Anterior cingulate cortex (tissue), 58 donors: ENCODE measurements around the gene LOXL1.

ENCODE experiments used
- DNase-seq, 58 donors: peaks; one replicate each; lab custom pipeline; 2025; lab: John Stamatoyannopoulos, UW

LOXL1 gene, protein sequence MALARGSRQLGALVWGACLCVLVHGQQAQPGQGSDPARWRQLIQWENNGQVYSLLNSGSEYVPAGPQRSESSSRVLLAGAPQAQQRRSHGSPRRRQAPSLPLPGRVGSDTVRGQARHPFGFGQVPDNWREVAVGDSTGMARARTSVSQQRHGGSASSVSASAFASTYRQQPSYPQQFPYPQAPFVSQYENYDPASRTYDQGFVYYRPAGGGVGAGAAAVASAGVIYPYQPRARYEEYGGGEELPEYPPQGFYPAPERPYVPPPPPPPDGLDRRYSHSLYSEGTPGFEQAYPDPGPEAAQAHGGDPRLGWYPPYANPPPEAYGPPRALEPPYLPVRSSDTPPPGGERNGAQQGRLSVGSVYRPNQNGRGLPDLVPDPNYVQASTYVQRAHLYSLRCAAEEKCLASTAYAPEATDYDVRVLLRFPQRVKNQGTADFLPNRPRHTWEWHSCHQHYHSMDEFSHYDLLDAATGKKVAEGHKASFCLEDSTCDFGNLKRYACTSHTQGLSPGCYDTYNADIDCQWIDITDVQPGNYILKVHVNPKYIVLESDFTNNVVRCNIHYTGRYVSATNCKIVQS

GRCh38 chr15:73926219-73927002, at the start of gene LOXL1:
LOXL1 (plus strand) TSS chr15:73926462; CDS start chr15:73926784, 322 bp downstream.
- DNase-seq, result peak in 36 of 58 donors; percentile 7 to 61 (median 26)

- DNase-seq, result no peak
These were observed 46.8 kb upstream of the LOXL1 start for GRCh38 chr15:73879426-73879825.

DNA sequence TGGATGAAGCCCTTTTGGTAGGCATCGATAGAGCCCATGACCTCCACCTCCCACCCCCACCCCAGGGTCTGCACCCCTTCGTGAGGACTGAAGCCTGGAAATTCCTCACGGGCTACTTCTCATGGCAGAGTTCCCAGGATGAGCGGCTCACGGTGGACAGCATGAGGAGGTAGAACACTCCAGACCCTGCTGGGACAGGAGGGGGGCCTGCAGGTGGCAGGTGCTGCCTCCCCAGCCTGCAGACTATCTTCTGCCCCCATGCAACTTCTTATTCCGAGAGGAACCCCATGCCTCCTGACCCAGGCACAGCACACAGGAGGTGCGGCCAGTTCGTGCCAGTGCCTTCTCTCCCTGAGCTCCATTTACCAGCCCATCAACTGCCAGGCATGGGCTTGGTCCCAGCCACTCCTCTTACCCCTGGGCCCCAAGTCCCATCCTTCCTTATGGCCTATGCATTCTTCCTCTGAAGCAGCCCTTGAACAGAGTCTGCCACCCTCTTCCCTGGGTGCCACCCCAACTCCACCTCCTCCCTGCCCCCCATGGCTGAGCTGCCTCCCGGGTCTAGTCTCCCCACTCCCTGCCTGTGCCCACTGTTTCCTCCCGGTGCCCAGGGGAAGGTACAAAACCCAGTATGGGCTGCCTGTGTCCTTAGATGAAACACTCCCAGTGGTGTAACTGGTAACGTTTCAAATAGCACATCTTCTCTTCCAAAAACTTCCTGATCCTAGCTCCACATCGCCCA, 44.5 kb upstream of the LOXL1 start:
- no peak for DNase-seq

DNA sequence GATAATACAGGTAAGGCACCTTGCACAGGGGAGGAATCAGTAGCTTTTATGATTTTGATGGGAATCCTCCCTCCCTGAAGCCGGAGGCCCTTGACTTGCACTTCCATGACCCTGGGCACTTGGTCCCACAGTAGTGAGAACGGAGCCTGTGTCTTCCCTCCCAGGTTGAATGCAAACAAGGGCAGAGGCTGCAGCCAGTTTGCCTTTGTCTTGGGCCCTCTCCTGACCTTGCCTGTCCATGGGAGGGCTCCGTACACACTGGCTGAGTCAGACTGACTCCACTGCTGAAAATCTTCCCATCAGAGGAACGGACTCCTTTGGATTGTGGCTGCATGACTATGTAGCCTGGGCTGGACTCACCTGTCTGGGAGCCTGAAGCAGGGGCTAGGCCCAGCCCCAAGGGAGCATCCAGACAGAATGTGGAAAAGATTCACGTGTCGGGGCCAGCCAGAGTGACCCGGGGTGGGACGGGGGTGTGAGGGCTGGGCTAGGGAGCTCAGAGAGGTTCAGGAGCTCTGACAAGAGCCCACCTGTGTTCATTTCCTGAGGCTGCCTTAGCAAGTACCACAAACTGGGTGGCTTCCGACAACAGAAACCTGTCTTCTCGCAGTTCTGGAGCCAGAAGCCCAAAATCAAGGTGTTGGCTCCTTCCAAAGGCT, 43.4 kb upstream of the LOXL1 start:
- DNase-seq, result no peak

DNA sequence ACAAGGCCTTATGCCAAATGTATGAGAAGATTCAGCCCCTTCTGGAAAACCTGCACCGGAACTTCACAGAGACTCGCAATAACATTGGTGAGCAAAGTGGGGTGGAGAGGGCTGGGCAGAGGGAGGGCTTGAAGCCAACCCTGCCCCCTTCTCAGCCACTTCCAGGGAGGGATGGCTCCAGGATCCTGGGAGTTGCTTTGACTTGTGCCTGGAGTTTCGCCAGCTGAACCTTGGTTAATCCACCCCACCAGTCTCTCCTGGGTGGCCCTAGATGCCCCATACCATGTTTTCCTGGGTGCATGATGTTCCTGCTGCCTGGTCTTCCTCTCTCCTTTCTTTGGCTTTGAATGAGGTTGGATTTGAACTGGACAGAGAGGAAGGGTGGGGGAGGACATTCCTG, 42.1 kb upstream of the LOXL1 start:
- no peak for DNase-seq

- no peak for DNase-seq
These were observed 40.1 kb upstream of the LOXL1 start for GRCh38 chr15:73885954-73886700.

GRCh38 chr15:73886717-73887345, 39.4 kb upstream of the LOXL1 start:
- DNase-seq, result no peak

DNA sequence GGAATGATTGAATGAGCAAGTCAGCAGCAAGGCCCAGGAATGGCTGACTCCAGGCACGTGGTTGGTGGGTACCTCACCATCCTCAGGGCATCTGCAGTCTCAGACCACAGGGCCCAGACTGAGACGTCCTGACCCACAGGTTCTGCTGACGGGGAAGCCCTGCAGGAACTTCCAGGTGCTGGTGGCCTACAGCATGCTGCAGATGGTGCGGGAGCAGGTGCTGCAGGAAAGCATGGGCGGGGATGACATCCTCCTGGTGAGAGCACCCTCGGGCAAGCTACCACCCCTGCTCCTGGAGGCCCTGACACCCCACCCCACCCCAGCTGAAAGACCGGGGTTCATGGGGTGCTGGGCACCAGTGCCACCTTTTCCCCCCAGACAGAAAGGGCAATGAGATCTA, 38.8 kb upstream of the LOXL1 start:
- no peak for DNase-seq

GRCh38 chr15:73888224-73889041, 37.8 kb upstream of the LOXL1 start:
- no peak for DNase-seq

DNA sequence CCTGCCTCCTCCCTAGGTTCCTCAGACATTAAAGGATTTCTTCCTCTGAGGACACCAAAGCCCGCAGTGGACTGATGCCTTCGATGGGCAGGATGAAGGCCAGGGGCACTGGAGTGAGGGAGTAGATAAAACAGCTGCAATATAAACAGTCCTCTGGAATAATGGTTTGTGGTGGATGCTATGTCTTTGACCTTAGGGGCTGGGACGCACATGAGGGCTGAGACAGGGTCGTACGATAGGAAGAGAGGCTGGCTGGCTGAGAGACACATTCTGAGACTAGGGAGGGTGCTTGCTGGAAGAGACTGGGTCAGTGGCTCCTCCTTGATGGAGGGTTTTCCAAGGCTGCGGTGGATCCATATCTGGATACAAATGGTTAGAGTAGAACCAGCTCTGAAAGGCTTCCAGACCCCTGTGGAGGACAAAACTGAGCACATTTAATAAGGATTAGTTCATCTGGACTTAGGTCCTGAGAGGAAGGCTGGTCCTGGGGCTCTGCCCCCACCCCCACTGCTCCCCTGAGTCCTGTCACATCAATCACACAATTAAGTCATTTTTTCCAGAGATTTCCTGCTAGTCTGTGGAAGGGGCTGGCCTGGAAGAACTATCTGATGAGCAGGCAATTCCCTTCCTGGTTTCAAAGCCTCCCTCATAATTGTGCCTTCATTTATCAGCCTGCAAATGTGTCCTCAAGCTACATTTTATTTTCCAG, 37.1 kb upstream of the LOXL1 start:
- DNase-seq, result no peak

GRCh38 chr15:73889762-73890124, 36.5 kb upstream of the LOXL1 start:
- no peak for DNase-seq

GRCh38 chr15:73891328-73892315, 34.6 kb upstream of the LOXL1 start:
- no peak for DNase-seq

DNA sequence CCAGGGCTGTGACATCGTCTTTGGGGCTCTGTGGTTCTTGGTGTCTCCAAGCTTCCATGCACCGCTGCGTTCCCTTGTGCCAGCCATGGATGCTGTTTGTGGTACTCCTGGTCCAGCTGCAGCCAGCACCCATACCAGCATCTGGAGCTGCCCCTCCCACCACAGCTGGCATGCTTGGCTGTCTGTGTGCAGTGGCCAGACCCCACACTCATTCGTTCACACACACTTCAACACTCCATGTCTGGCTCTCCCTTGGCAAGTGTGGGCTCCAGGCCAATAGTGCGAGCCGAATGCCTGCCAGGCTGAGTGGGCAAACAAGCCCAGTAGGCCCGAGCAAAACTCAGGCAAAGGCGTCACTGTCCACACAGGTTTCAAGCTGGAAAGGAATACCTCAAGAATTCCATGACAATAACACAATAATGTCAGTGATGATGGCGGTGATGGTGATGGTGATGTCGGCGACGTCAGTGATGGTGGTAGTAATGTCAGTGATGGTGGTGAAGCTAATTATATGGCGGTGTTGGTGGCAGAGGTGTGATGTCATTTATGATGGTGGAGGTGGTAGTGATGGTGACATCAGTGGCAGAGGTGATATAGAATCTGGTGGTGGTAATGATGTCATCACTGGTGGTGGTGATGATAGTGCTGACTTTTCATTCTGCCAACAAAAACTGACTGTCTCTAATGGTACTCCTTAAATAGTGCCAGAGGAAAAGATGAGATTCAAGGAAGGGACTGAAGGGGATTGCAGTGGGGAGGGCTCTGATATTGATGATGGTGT, 33.6 kb upstream of the LOXL1 start:
- DNase-seq, result no peak

GRCh38 chr15:73894133-73894814, 32.0 kb upstream of the LOXL1 start:
- DNase-seq, result no peak
